Mesendoderm (in vitro differentiated cells): ENCODE measurements around the gene ABTB1.

ENCODE experiments used
- DNase-seq: peaks from one replicate; pipeline ENCODE4 v3.0.0; 2013
- H2AK5ac ChIP-seq: 2 replicates; pipeline ENCODE4 v1.6.1; 2013; ENCODE audit warnings: low read length, inconsistent platforms
- H2BK120ac ChIP-seq: 2 replicates; pipeline ENCODE4 v1.6.1; 2013; ENCODE audit warnings: low read depth, mild to moderate bottlenecking, low read length, moderate library complexity, mixed read lengths
- H2BK15ac ChIP-seq: replicated peaks from 2 replicates; pipeline ENCODE4 v1.6.1; 2013; ENCODE audit warnings: low read depth, mild to moderate bottlenecking, moderate library complexity
- H2BK5ac ChIP-seq: 2 replicates; pipeline ENCODE4 v1.6.1; 2013; ENCODE audit warnings: low read length, inconsistent platforms
- H3K18ac ChIP-seq: 2 replicates; pipeline ENCODE4 v1.6.1; 2013; ENCODE audit warnings: mild to moderate bottlenecking, low read length, mixed read lengths
- H3K23ac ChIP-seq: one replicate; pipeline ENCODE4 v1.6.1; 2013; ENCODE audit warnings: low read length
- H3K27ac ChIP-seq: 2 replicates; pipeline ENCODE4 v1.5.1; 2013; ENCODE audit warnings: low read depth, mild to moderate bottlenecking, inconsistent platforms, low read length, moderate library complexity
- H3K27me3 ChIP-seq: 2 replicates; pipeline ENCODE4 v1.6.1; 2013; ENCODE audit warnings: low read length, control low read depth, mild to moderate bottlenecking, inconsistent platforms; ENCODE audit not compliant: insufficient read depth, poor library complexity
- H3K36me3 ChIP-seq: 2 replicates; pipeline ENCODE4 v1.6.1; 2013; ENCODE audit warnings: low read length, inconsistent platforms; ENCODE audit not compliant: control insufficient read depth, insufficient read depth
- H3K4ac ChIP-seq: one replicate; pipeline ENCODE4 v1.6.1; 2013; ENCODE audit warnings: low read depth, mild to moderate bottlenecking, low read length, moderate library complexity
- H3K4me1 ChIP-seq: 2 replicates; pipeline ENCODE4 v1.6.1; 2013; ENCODE audit warnings: low read depth, low read length, inconsistent platforms; ENCODE audit not compliant: control insufficient read depth
- H3K4me2 ChIP-seq: 2 replicates; pipeline ENCODE4 v1.6.1; 2013; ENCODE audit warnings: low read length
- H3K4me3 ChIP-seq: 2 replicates; pipeline ENCODE4 v1.5.1; 2013; ENCODE audit warnings: mild to moderate bottlenecking, low read length
- H3K56ac ChIP-seq: one replicate; pipeline ENCODE4 v1.6.1; 2013; ENCODE audit warnings: low read length
- H3K79me1 ChIP-seq: 2 replicates; pipeline ENCODE4 v1.6.1; 2013; ENCODE audit warnings: low read length, inconsistent platforms
- H3K79me2 ChIP-seq: 2 replicates; pipeline ENCODE4 v1.6.1; 2013; ENCODE audit warnings: mild to moderate bottlenecking, low read length; ENCODE audit not compliant: control insufficient read depth, insufficient read depth
- H3K9ac ChIP-seq: 2 replicates; pipeline ENCODE4 v1.6.1; 2013; ENCODE audit warnings: low read length, inconsistent platforms
- H4K5ac ChIP-seq: one replicate; pipeline ENCODE4 v1.6.1; 2013; ENCODE audit warnings: low read length
- H4K8ac ChIP-seq: one replicate; pipeline ENCODE4 v1.6.1; 2013; ENCODE audit warnings: low read depth, mild to moderate bottlenecking, control low read depth, low read length, moderate library complexity
- WGBS: extraction: QIAGEN DNeasy Blood & Tissue Kit; methylation state at CpG from one replicate; pipeline ENCODE4 v1.1.7; 2013; ENCODE audit warnings: low lambda C conversion rate, missing lambda C conversion rate; ENCODE audit not compliant: insufficient coverage; ENCODE audit errors: extremely low coverage; 5-methylcytosine and 5-hydroxymethylcytosine counted together

ABTB1 gene

GRCh38 chr3:127637971-127638370 lies 34.8 kb upstream of the ABTB1 start:
- Histone ChIP-seq H2AK5ac (no peak overlapping the region), H3K27me3 (no peaks in the 10 kb centered on the region), H4K5ac (no peak overlapping the region), H3K4me1 (no peaks in the 10 kb centered on the region), H3K36me3 (no peaks in the 10 kb centered on the region), H3K23ac (no peak overlapping the region), H3K79me2 (no peaks in the 10 kb centered on the region), H3K9ac (no peak overlapping the region), H2BK15ac (no peak overlapping the region), H2BK5ac (no peak overlapping the region), H4K8ac (no peak overlapping the region), H3K4me3 (no peak overlapping the region), H3K79me1 (no peaks in the 10 kb centered on the region), H2BK120ac (no peak overlapping the region), H3K18ac (no peak overlapping the region), H3K56ac (no peak overlapping the region), H3K4ac (no peak overlapping the region), H3K4me2 (no peak overlapping the region), H3K27ac (no peak overlapping the region)
- DNase-seq = no peak

- H3K27me3 ChIP-seq = no peaks in the 10 kb centered on the region
- H3K4me1 ChIP-seq = no peaks in the 10 kb centered on the region
- no peaks in the 10 kb centered on the region for H3K79me1 ChIP-seq
- H2AK5ac ChIP-seq = no peak overlapping the region
- no peak overlapping the region for H3K4me2 ChIP-seq
- DNase-seq = peak; percentile 52
- no peak overlapping the region for H3K4me3 ChIP-seq
- H3K36me3 ChIP-seq = no peaks in the 10 kb centered on the region
- no peak overlapping the region for H2BK120ac ChIP-seq
- no peak overlapping the region for H3K18ac ChIP-seq
- no peaks in the 10 kb centered on the region for H3K79me2 ChIP-seq
- H2BK15ac ChIP-seq = no peak overlapping the region
- no peak overlapping the region for H3K9ac ChIP-seq
- H3K23ac ChIP-seq = no peak overlapping the region
- H3K56ac ChIP-seq = no peak overlapping the region
- no CpG with 5 or more reads among the region's 5 CpGs for WGBS
- no peak overlapping the region for H3K27ac ChIP-seq
- H3K4ac ChIP-seq = no peak overlapping the region
- H4K5ac ChIP-seq = no peak overlapping the region
- H4K8ac ChIP-seq = no peak overlapping the region
- no peak overlapping the region for H2BK5ac ChIP-seq
These were observed 33.3 kb upstream of the ABTB1 start for GRCh38 chr3:127639173-127640041.

GRCh38 chr3:127640042-127640355 lies 32.8 kb upstream of the ABTB1 start:
- H3K4me1 ChIP-seq = no peaks in the 10 kb centered on the region
- no peak for DNase-seq
- no peak overlapping the region for H2AK5ac ChIP-seq
- H3K9ac ChIP-seq = no peak overlapping the region
- no peak overlapping the region for H4K5ac ChIP-seq
- H3K27ac ChIP-seq = no peak overlapping the region
- H3K23ac ChIP-seq = no peak overlapping the region
- H3K79me2 ChIP-seq = no peaks in the 10 kb centered on the region
- no peak overlapping the region for H3K4me3 ChIP-seq
- no peak overlapping the region for H3K4me2 ChIP-seq
- no peak overlapping the region for H4K8ac ChIP-seq
- H3K79me1 ChIP-seq = no peaks in the 10 kb centered on the region
- H3K4ac ChIP-seq = no peak overlapping the region
- H3K56ac ChIP-seq = no peak overlapping the region
- no CpG with 5 or more reads among the region's 3 CpGs for WGBS
- H3K18ac ChIP-seq = no peak overlapping the region
- H2BK15ac ChIP-seq = no peak overlapping the region
- no peak overlapping the region for H2BK120ac ChIP-seq
- no peak overlapping the region for H2BK5ac ChIP-seq
- no peaks in the 10 kb centered on the region for H3K36me3 ChIP-seq
- no peaks in the 10 kb centered on the region for H3K27me3 ChIP-seq

DNA sequence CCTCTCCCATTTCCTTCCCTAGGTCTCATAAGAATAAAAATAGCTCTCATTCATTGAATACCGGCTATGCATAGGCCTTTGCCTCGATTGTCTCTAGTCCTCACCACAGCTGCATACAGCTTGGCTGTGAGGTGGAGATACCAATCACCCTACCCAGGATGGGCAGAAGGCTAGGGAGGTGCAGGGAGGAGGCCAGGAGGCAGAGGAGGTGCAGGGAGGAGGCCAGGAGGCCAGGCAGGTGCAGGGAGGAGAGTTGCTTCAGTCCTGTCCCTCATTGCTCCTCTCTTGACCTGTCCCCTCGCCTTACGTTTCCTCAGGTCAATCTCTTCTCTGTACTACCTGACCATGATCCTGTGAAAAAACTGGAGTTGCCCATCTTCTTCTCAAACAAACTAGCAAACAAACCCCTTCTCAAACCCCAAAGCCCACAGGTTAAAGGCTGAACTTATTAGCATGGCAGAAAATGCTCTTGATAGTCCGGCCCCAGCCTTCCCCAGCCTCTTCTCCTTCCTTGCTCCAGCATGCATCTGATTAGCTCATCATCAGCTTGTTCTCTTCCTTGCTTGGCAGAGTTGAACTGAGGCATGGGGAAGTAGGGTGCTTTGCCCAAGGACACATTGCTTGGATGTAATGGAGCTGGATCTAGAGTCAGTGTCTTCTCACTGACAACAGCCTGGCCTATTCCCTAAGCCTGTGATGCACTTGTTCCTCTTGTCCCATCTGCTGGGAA lies 27.9 kb upstream of the ABTB1 start:
- no peak overlapping the region for H2BK15ac ChIP-seq
- H3K18ac ChIP-seq = no peak overlapping the region
- H3K27ac ChIP-seq = no peak overlapping the region
- no peaks in the 10 kb centered on the region for H3K27me3 ChIP-seq
- H3K79me2 ChIP-seq = no peaks in the 10 kb centered on the region
- no peak overlapping the region for H2BK120ac ChIP-seq
- H4K5ac ChIP-seq = no peak overlapping the region
- no CpG with 5 or more reads among the region's 5 CpGs for WGBS
- no peak overlapping the region for H3K9ac ChIP-seq
- no peak overlapping the region for H3K4me3 ChIP-seq
- H3K4me1 ChIP-seq = no peaks in the 10 kb centered on the region
- H3K36me3 ChIP-seq = no peaks in the 10 kb centered on the region
- no peak overlapping the region for H2AK5ac ChIP-seq
- no peak overlapping the region for H4K8ac ChIP-seq
- no peak overlapping the region for H3K23ac ChIP-seq
- no peak for DNase-seq
- H2BK5ac ChIP-seq = no peak overlapping the region
- H3K79me1 ChIP-seq = no peaks in the 10 kb centered on the region
- no peak overlapping the region for H3K56ac ChIP-seq
- H3K4me2 ChIP-seq = no peak overlapping the region
- no peak overlapping the region for H3K4ac ChIP-seq

- Histone ChIP-seq H2BK15ac (no peak overlapping the region), H4K8ac (no peak overlapping the region), H2AK5ac (no peak overlapping the region), H3K56ac (no peak overlapping the region), H3K4me2 (no peak overlapping the region), H3K18ac (no peak overlapping the region), H3K9ac (no peak overlapping the region), H4K5ac (no peak overlapping the region), H3K36me3 (no peaks in the 10 kb centered on the region), H3K4me3 (no peak overlapping the region), H2BK120ac (no peak overlapping the region), H3K27me3 (no peaks in the 10 kb centered on the region), H3K4ac (no peak overlapping the region), H3K23ac (no peak overlapping the region), H3K4me1 (no peaks in the 10 kb centered on the region), H3K27ac (no peak overlapping the region), H3K79me1 (no peaks in the 10 kb centered on the region), H3K79me2 (no peaks in the 10 kb centered on the region), H2BK5ac (no peak overlapping the region)
- WGBS = no CpG with 5 or more reads among the region's 8 CpGs
- DNase-seq = no peak
These were observed 27.3 kb upstream of the ABTB1 start for GRCh38 chr3:127645371-127646015.
